Endometrial microvascular endothelial cells (primary cell): ENCODE results near the gene CDRT4. TPM values are rescaled to one million over a fixed set of nuclear protein-coding genes. Genes with fewer than 3 reads are reported as not detected.

ENCODE experiments used
- in situ Hi-C: cut with HindIII; loops from 2 replicates; pipeline ENCODE4 v1.10.0; 2017; ENCODE audit warnings: low sequenced_read_pairs, low pct_unique_long_range_greater_than_20kb; ENCODE audit errors: inconsistent ontology term
- total RNA-seq: library from RNA; depleted of rRNA; stranded (reverse); fragments of >200 nt; gene quantifications from one replicate; pipeline ENCODE4 v1.2.3, GENCODE V29; 2015; ENCODE audit errors: inconsistent ontology term

Gene CDRT4
- total RNA-seq, 1 donor from 2014 or later = not detected

DNA sequence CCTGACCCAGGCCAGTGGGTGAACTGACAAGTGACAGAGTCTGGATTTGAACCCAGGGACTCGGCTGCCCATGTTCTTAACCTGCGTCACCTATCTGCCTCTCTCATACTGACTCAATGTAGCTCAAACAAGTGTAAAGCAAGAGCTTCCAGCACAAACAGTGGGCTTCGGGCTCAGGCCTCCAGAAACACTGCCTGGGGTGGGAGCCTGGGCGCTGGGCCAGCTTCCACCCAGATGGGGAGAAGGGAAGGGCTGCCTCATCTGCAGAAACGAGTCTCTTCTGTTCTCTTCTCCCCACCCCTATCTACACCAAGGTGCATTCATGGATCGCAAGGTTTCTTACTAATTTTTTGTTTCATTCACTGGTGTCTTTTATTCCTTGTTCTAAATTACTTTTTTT lies 1.3 kb downstream of the CDRT4 start:
- in situ Hi-C loops = no loop called here

DNA sequence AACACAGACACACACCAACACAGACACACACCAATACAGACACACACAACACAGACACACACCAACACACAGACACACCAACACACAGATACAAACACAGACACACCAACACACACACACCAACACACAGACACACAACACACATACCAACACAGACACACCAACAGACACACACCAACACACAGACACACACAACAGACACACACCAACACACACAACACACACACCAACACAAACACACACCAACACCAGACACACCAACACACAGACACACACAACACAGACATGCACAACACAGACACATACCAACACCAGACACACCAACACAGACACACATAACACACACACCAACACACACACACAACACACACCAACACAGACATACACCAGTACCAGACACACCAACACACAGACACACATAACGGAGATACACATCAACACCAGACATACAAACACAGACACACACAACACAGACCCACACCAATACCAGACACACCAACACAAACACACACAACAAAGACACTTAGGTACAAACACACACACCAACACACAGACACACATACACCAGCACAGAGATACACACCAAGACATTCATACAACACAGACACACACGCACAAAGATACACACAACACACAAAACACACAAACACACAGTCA lies 2.2 kb downstream of the CDRT4 start:
- in situ Hi-C loops = no loop called here

DNA sequence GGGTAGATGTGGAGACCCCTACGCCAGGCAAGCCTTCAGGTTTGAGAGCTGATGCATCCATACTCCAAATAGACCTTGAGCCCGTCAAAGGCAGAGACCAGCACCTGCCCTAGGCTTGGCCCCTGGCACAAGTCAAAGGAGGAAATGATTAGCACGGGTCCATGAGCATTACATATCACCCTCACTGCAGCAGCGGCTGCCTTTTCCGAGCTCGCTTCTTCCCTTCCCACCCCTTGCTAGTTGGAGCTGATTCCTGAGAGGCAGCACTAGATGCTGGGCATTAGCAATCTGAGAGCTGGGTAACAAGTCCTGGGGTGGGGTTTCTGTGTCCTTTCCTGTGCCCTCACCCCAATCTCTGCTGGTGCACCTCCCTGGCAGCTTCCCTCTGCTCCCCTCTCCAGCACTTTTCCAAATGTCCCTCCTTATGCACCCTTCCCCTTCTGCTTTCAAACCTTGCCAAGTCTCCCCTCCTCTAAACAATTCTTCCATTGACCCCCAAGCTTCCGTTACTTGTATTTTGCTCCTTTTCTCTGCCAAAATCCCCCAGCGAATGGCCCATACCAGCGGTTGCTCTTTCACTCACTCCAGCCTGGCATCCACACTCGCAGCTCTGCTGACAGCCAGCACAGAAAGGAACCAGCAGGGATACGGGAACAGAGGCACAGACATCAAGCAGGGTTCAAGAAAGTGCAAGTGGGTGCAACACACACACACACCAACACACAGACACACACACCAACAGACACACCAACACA lies 3.0 kb downstream of the CDRT4 start:
- in situ Hi-C loops = no loop called here

DNA sequence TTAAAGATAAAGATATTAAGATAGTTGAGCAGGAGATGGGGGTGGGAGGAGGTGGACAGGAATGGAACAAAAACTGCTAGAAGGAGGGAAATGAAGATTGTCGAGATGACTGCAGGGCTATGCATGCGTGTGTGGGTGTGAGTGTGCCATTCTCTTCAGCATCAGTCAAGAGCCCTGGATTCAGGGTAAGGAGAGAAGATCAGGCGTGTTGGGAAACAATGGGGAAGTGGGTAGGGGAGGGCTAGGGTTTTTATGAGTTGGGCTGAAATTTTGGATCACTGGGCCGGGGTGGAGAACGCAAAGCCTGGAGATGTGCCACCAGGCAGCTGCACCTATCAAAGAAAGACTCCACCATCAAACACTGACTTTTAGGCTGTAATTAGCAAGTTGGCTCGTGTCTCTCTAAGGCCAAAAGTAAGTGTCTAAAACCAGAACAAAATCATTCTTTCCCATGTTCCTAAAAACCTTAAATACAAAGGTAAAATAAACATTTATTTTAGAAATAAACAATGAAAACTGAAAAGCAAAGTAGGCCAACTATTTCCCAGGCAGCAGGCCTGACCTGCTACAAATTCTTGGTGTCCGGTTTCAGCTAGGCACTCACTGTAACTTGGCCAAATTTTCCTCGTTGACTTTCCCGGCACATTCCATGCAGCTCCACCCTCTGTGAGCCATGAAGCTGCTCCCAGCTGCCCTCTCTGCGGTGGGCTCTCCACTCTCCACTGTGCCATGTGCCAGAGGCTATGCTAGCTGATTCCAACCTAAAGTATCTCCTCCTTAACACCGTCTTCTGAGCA lies 4.2 kb downstream of the CDRT4 start:
- in situ Hi-C loops = no loop called here

DNA sequence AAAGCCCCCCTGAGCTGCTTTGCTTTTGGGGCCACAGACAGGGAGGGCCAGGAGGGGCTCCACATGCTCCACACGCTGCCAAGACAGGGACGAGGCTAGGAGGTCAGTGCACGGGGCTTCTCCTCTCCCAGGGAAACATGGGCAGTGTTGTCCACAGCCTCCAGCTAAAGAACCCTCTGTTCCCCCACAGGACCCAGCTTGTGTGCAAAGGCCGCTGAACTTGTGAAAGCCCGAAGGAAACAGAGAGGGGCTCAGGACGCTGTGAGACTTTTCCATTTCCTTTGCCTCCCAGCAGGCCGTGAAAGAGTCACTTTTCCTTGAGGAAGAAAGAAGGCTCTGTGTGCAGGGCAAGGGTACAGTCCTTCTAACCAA lies 9.7 kb downstream of the CDRT4 start:
- in situ Hi-C loops = no loop called here

DNA sequence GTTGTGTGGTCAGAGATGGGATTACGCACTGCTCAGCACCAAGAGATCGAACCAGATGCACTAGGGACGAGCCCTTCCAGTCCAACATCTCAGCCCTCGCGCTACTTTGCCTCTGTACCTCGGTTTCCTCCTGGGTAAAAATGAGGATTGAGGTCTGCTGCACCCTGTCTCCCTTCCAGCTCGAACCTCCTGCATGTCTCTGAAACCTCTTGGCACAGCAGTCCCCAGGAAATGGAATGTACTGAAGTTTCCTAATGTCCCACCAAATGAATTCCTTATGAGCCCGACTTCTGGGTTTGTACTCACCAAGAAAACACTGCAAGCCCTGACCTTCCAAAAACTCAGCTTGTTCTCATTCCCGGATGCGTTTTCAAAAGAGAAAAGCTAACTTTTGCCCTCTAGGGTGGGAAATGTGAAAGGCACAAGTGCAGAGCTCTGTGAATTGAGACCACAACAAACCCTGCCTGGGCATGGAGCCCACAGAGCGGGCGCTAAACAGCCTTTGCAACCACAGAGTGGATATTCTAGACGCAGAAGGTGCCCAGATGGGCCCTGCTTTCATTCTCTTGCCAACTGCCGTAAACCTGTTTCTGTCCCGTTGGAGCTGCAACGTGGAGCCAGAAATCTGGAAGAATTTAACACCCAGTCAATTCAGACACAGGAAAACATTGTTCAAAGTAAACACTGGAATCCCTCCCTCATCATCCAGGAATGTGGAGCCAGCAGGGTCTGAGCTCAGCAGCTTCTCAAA lies 10.3 kb downstream of the CDRT4 start:
- in situ Hi-C loops = no loop called here

DNA sequence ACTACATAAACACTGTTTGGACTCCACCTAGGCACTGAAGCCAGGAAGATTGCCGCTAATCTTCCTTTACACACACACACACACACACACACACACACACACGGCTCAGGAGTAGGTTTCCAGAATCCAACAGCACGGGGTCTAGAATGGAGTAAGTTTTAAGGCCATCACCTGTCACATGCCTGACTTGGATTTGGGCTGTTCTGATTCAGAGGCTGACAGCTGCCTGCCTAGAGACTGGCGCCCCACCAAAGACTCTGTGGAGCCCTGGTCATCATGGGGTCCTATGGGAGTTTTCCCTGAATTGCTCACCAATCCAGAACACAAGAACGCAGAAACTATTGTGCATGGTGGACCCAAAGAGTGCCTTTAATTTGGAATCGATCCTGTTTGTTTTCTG lies 10.9 kb downstream of the CDRT4 start:
- in situ Hi-C loops = no loop called here

DNA sequence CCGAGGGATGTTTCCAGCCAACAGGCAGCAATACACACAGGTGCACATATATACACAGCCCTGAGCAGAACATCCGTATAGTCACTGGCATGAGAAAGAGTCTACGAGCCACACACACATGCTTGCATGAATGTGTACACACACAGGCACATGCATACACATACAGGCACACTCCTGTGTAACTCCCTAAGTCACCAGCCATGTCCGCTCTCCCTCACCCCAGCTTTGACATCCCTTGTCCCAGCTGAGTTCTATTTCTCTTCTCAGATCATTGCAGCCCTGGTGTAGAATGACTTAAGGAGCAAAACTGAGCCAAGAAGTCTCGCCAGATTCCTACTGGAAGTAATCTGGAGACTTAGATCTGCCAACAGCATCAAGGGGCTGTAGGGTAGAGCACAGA lies 13.1 kb downstream of the CDRT4 start:
- in situ Hi-C loops = no loop called here

DNA sequence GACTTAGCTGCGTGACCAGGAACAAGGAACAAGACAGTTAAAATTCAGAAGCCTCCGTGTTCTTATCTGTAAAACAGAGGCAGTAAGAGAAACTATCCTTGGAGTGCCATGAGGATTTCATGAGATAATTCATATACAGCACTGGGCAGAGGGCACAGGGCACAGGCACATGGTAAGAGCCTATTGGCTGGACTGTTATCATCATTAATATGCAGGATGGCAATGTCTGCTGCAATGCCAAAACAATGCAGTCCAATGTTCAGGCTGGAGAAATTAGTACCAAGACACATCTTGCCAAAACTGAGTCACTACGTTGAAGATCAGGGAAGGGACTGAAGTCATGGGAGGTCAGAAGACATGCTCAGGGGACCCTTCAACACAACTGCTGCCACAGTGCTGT lies 13.6 kb downstream of the CDRT4 start:
- in situ Hi-C loops = no loop called here

DNA sequence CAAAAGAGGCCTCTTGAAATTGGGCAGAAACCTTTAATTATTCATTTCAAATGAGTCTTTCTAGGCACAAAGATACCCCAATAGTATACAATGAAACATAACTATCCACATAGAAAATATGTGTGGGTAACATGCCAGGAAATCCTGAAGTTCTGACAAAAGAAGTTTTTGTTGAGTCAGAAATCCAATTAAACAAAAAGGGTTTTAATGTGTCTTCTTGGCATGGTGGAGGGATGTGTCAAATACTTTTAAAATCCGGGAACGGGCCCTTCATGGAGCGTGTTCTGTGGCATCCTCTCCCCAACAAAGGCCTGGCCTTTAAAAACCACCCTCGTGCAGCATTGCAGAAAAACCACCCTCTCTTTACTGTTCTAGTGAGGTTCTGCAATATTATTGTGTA lies 14.2 kb downstream of the CDRT4 start:
- in situ Hi-C loops = no loop called here

DNA sequence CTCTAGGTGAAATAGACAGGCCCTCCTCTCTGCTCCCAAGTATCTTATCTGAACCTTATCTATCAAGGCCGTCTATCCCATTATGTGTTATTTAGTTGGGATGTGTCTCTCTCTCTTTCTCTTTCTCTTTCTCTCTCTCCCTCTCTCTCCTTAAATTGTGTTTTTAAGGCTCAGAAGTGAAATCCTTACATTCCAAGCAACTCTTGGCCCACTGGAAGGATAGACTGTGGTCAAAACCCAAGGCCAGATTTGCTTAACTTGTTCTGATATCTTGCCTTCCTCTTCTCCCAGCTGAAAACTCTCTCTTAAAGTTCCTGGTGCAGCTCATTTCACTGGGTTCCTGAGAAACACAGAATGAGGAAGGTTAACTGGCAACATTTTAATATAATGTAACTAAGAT lies 14.7 kb downstream of the CDRT4 start:
- in situ Hi-C loops = no loop called here

DNA sequence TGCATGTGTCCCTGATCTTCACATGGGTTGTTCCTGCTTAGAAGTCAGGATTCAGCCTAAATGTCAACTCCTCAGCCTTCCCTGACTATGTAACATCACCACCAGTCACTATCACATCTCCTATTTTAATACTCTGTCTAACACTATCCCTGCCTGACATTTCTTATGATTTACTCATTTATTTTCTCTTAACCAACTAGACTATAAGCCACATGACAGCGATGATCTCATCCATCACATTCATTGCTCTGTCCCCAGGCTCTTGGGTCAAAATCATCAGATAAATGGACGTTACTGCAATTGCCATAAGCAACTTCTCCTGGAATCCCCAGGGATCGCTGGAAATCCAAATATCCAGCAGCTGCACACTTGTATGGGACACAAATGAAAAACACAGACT lies 15.7 kb downstream of the CDRT4 start:
- in situ Hi-C loops = no loop called here

DNA sequence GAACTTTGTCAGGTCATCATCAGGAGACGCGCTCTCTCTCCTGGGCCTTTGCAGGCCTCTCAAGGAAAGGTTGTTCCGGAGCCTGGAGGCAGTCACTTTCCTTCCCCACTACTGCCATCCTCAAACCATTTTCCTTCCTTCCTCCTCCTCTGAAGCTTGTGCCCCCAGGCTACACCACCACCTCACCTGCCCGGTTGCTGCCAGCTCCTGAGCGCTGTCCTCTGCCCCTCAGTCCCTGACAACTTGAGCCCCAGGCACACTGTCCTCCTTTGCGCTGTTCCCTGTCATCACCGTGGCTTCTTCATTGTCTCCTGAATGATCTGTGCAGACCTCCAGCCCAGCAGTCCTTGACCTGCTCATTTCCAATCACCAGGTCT lies 18.9 kb downstream of the CDRT4 start:
- in situ Hi-C loops = no loop called here

DNA sequence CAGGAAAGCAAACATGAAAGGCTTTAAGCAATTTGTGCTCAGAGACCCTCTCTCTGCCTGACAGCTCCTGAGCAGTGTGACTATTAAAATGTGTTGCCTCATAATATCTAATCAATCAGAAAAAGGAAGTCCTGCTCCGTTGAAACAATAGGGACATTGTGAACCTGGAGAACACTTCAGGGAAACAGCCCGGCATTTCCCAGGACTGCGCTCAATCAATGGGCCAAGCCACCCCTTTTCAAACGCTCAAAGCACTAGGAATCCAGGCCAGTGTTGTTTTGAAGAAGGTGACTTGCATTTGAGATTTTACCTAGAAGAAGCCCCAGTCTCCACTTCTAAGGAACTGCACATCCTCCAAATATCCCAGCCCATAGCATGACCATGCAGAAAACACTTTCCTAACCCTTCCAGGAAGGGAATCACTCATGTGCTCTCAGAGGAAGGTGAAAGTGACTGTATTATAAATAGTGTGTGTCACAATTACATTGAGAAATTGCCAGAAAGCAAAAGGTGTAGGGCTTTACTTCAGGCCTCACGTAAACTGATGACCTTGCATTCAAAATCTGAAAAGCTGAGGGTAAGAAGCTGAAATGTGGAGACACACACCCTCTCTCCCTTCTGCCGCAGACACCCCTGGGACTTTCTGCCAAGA lies 19.4 kb downstream of the CDRT4 start:
- in situ Hi-C loops = no loop called here

DNA sequence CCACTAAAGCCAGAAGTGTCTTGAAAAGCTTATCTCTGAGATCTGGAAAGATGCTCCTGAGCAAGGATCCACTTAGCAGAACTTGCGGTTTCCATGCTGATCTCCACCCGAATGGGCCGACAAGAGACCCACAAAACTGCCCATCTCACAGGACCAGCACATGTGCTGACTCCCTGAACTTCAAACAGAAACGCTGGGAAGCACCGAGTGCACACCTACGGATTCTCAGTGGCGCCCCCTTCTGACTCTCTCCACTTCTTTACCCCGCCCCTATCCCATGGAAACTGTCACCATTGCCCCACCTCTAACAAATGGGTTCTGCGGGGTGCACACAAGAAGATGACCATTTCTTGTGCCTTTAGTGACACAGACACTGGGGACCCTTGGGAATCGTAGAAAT lies 21.4 kb downstream of the CDRT4 start:
- in situ Hi-C loops = no loop called here

DNA sequence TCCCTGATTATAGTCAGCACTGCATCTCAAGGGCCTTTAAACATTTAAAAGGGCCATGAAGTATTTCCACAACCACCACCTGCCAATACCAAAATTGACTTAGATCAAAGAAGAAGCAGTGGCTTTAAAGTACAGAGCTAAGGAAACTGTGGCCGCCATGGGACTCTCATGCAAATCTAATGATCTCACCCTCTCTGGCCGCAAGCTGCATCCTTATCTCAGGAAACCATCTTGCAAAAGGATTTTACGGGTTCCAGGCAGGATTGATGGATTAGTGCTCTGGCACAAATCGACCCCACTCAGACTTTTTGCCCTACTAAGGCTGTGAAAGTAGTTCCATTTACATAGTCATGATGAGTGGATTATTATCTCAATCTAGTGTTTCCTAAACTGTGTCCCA lies 22.6 kb downstream of the CDRT4 start:
- in situ Hi-C loops = no loop called here

DNA sequence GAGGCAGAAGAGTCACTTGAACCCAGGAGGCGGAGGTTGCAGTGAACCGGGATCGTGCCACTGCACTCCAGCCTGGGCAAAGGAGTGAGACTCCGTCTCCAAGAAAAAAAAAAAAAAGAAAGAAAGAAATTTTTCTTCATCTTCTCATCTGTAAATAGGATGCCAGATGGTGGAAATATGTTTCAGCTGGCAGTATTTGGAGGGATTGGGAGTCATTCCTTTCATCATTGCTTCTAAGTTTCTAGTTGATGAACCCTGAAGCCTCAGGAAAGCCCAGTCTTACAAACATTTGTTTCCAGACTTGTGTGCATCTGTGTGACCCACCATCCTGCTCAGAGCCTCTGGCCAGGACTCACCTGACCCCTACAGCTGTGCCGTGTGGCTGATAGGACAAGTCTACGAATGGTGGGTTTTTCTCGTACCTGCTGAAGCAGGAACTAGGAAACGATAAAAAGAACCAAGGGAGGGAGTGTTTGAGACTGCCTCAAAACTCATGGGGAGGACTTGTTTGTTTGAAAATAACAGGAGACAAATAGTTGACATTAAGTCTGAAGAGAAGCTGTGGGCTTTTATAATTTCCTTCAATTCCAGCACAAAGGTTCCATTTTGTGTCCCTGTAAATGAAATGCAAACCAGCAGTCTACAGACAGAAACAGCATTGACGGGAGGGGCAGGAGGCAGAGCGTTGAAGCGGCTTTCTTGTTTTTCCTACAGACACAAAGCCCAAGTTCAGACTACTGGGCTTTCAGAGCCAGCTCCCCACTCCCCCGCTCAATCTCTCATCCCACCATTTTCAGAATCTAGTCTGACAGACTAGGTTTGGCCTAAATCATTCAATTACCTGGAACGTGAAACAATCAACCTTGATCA lies 24.9 kb downstream of the CDRT4 start:
- in situ Hi-C loops = no loop called here

DNA sequence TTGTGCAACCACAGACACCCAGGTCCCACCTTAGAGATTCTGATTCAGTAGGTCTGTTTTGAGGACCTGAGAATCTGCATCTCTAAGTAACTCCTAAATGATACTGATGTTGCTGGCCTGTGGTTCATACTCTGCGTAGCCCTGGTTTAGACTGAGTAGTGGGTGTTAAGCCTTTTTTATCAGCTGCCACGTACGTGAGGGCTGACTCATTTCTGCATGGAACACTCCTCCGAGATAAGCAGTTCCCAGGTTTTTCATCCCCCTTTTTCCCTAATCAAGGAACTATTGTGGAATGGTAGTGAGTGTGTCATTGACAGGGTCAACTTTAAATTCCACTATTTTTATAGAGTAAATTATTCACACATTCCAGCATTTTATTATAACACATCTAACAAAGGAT lies 26.1 kb downstream of the CDRT4 start:
- in situ Hi-C loops = no loop called here
